ENCODE measurements around the gene TMCC1.
A peak's percentile ranks its signal among the peaks of the same experiment; 100 is the strongest.
"Not testable (repeated sequence)": the region's sequence is repeated elsewhere in the genome, so short reads cannot be mapped to it uniquely, and the experiment has no call there.

The TMCC1 gene

DNA sequence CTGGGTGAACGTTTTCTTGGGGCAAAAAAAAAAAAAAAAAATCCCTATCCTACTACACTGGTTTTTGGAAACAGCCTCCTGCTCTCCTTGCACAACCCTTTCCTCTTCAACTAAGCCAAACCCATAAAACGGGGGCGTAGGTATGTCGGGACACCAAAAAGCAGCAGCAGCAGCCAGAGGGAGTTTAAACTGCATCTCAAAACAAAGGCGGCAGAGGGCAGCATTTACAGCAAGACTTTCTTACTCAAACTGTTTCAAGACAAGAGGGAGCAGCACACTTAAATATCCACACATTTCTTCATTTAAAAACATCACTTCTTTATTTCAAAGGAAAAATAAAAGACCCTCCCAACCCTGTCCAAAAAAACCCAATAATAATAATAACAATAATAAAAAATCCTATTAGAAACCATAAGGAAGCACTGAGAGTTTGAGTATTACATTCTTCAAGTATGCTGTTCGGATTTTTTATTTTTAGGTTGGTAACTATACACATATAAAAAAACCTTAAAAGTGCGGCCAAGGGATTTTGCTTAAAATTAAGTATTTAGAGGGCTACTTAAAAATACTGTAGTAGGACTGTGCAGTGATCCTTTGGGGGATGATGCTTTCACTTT, 243.1 kb downstream of the TMCC1 start:
- DNase-seq (ENCODE audit: low read depth in 2 of 2): peak in 1 of 2 experiments; percentile 49

DNA sequence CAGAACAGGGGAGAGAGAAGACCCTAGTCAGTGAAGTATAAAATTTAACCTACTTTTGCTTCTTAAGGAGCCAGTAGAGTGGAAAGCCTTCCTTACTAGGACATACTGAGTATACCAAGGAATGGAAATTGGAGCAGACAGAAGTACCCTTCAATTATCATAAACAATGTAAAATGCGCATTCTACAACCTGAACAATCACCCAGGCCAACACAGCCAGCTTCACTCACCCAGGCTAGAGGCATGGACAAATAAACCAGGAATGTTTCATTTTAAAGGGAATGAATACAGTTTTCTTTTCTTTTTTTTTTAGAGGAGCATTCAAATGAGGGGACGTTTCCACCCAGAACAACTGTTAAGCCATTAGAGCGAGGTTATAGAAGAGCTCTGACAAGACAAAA, 245.1 kb downstream of the TMCC1 start:
- no peak for DNase-seq (ENCODE audit: low read depth in 2 of 2)

DNA sequence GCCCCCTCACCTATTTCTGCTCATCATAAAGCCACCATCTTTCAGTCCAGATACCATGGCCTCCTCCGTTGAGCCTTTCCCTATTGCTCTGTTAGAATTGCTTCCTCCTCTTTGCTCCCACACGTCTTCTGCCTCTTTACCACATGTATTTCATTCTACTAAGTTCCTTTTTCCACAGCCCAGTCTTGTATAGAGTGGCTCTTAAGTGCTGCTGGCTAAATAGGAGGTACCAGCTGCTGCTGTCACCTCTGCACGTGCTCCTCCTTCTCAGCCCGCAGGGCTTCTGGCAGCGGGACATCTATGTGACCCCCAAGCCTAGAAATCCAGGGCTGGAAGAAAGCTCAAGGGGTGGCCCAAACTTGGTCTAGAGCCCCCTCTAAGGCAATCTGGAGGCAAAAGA, 248.2 kb downstream of the TMCC1 start:
- no peak for DNase-seq (ENCODE audit: low read depth in 2 of 2)

DNA sequence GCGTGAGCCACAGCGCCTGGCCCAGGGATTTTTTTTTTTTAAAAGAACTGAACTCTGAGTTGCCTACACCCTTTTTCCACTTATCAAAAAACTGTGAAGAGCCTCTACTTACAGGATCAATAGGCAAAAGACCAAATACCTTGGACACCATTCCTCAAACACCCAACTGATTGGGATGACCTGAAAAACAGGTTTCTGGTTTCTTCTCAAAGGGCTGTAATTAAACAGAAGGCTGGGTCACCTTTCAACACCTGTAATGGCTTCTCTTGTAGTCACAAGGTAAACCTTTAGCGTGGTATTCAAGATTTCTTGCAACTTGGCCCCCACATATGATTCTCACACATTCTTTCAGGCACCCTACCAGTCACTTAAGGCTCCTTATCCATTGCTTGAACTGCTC, 248.7 kb downstream of the TMCC1 start:
- DNase-seq (ENCODE audit: low read depth in 2 of 2): no peak

DNA sequence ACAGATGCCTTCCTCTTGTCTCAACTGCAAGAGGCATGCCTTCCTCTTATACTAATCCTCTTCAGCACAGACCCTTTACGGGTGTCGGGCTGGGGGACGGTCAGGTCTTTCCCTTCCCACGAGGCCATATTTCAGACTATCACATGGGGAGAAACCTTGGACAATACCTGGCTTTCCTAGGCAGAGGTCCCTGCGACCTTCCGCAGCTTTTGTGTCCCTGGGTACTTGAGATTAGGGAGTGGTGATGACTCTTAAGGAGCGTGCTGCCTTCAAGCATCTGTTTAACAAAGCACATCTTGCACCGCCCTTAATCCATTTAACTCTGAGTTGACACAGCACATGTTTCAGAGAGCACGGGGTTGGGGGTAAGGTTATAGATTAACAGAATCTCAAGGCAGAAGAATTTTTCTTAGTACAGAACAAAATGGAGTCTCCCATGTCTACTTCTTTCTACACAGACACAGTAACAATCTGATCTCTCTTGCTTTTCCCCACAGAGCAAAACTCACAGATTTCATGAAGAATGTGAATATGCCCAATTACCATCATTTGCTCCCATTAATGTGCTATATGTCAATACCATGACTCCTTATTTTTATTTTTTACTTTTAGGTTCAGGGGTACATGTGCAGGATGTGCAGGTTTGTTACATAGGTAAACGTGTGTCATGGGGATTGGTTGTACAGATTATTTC, 251.8 kb downstream of the TMCC1 start:
- not testable (repeated sequence) for DNase-seq (ENCODE audit: low read depth in 2 of 2)

DNA sequence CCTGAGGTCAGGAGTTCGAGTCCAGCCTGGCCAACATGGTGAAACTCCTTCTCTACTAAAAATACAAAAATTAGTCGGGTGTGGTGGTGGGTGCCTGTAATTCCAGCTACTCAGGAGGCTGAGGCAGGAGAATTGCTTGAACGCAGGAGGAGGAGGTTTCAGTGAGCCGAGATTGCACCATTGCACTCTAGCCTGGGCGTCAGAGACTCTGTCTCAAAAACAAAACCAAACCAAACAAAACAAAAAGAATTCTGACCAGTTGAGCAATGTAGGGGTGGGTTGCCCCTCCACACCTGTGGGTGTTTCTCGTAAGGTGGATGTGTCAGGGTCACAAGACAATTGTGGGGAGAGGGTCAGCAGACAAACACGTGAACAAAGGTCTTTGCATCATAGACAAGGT, 252.5 kb downstream of the TMCC1 start:
- not testable (repeated sequence) for DNase-seq (ENCODE audit: low read depth in 2 of 2)

DNA sequence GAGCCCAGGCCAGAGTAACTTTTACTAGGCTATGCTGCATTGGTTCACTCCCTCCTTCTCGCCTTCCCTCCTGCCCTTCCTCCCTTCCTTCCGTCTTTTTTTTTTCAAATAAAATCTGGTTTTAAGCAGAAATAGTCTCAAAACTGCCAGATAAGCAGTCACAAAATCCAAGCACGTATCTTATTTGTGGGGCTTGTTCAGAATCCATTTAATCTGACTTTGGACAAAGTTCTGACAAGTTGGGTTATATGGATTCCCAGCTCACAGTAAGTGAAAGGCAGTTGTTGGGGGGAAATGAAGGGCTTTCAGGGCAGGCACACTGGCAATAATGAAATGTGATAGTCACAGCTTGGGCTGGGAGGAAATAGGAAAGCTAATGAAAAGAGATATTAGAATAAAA, 255.0 kb downstream of the TMCC1 start:
- DNase-seq (ENCODE audit: low read depth in 2 of 2): no peak

DNA sequence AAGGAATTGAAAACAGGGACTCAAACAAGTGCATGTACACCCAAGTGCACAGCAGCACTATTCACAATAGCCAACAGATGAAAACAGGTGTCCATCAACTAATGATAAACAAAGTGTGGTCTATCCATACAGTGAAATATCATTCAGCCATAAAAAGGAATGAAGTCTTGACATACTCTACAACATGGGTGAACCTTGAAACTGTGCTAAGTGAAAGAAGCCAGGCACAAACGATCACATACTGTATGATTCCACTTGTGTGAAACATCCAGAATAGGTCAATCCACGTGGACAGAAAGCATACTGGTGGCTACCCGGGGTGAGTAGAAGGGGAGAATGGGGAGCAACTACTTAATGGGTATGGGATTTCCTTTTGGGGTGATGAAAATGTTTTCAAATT, 257.4 kb downstream of the TMCC1 start:
- no peak for DNase-seq (ENCODE audit: low read depth in 2 of 2)

DNA sequence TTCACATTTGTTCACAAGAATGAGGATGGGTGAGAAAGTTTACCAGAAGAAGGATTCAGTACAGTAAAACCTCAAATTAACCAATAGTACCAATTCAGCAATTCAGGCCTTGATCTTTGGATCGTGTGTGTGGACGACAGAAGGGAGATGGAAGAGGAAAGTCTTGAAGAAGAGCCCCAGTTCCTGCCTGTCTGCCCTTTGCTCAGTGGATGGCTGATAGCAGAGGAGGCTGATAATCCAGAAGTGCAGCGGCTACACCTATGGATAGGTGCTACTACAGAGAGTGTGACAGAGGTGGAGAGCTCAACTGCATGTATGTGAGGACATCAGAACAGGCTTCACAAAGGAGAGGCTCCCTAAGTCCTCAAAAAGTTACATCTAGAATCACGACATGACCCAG, 257.9 kb downstream of the TMCC1 start:
- no peak for DNase-seq (ENCODE audit: low read depth in 2 of 2)

DNA sequence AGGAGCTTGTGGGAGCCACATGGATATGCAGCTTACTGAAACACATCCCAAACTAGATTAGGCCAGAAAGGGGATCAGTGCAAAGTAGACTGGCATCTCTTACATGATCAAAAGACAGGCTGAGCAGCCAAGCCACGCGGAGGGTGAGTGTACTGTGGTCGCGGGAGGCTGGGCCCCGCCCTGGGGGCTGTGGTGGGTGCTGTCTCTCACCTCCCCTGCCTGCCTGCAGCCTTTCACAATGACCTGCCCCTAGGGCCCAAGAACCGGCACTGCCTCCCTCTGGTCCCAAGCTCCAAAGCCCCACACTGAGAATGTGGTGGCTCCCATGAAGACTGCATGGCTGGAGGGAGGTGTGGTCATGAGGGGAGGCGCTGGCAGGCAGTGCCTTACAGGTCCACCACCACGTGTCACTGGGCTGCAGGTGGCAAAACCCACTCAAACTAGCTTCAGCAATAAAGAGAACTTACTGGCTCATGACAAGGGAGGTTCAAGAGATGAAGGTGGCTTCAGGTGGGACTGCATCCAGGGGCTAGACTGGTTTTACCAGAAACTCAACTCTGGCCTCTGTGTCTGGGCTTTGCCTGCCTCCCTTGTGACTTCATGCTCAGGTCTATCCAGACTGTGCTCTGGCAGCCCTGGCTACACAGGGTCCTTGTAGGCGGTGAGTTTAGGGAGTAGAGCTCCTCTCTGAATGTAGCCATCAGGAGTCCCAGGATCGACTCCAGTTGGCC, 259.6 kb downstream of the TMCC1 start:
- no peak for DNase-seq (ENCODE audit: low read depth in 2 of 2)

DNA sequence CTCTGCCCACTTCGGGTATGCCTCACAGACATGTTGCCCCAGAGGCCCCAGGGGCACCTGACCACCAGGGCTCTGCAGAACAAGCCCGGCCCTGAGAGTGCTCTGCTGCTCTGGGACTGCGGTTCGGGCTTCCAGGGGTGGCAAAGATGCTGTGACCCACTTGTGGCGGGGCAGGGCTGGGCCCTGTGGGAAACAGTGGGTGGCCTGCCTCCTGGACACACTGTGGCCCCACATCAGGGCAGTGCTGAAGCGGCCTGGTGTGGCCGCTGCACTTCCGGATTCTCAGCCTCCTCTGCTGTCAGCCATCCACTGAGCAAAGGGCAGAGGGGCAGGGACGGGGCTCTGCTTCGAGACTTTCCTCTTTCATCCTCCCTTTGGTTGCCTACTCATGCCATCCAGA, 260.5 kb downstream of the TMCC1 start:
- DNase-seq (ENCODE audit: low read depth in 2 of 2): no peak

DNA sequence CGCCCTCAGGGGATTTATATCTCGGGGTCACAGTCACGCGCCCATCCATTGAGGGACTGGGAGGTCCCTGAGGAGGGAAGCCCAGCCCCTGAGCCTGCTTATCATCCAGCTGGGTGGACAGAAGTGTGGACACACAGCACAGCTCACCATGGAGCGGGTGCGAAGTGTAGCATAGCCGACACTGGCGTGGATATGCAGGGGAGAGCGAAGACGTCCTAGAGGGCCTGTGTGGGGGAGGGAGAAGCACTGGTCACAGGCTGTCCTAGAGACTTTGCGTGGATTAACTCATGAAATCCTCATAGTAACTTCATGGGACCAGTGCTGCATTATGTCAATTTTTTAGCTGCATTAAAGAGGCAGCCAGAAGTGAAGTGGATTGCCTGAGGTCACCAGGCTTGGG, 261.0 kb downstream of the TMCC1 start:
- DNase-seq (ENCODE audit: low read depth in 2 of 2): no peak

DNA sequence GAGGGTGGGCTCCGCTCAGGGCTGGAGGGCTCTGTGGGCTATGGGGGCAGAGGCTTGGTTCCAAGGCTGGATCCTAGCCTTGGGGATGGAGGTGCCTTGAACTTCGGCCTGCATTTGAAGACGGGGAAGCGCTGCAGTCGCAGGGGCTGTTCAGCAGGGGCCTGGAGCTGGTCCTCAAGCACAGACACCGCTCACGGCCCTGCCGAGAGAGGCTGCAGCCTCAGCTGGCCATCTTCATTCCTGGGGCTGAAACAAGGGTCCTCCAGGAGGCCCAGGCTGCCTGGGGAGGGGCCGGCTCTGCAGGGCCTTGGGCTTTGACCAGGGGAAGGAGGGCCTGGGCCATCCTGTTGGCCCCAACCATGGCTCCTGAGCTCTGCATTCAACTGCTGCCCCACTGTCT, 261.5 kb downstream of the TMCC1 start:
- no peak for DNase-seq (ENCODE audit: low read depth in 2 of 2)

DNA sequence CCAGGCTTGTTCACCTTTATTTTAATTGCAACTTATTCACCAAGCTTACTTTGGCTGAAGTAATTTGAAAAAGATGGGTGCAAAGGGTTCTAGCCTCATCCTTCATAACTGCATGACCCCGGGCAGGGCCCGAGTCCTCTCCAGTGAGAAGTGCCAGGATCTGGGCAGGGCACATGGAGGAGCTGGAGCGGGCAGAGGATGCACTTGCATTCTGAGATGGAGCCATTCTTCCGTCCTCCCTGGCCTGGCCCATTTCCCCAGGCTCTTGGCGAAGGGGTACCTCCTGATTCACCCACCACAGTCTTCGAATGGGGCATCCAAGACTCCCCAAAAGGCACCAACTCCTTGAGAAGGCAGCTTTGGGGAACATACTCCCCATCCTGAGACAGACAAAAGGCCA, 264.5 kb downstream of the TMCC1 start:
- no peak for DNase-seq (ENCODE audit: low read depth in 2 of 2)

DNA sequence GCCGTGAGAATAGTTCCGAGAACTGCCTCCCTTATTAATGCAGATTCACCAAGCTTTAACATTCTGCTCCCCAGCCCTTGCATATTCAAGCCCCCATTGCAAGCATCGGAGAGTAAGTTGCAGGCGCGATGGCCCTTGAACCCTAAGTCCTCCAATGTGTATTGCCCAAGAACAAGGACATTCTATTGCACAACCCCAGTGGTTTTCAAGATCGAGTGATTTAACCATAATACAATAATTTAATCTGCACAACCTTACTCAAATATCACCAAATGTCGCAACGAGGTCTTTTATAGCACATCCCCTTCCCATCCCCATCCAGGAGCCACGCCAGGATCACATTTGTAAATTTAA, 265.4 kb downstream of the TMCC1 start:
- DNase-seq (ENCODE audit: low read depth in 2 of 2): no peak

DNA sequence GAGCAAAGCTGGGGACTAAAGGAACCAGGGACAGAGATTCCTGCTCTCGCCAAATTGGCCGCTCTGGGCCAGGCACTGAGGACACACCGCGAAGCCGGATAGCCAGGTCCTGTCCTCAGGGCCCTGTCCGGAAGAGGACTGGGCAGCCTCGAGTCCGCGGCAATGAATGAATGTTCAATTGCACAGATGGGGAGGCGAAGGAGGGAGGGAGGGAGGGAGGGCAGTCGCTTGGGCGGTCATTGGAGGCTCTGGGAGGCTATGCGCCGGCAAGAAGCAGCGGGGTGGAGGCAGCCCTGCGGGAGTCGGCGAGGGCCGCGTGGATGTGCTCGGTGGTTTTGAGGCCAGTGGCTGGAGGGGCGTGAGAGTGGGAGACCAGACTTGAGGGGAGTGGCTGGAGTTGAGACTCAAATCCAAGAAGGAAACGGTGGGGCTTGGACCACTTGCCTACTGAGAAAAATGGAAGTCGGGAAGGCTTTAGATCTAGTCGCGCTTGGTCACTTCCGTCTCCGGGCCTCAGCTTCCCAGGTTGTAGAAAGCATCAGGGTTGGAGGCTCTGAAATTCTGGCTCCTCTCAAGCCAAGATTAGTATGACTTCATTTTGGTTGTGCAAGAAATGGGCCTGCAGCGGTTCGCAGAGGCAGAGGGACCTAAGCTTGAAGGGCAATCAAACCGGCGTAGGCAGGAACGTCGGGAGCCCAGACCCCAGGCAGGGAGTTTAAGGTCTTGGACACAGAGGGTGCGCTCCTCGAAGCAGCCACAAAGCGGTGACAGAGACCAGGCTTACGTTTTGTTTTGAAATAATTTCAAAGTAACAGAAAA, 266.0 kb downstream of the TMCC1 start:
- DNase-seq (ENCODE audit: low read depth in 2 of 2): peak; percentile 49 to 50

DNA sequence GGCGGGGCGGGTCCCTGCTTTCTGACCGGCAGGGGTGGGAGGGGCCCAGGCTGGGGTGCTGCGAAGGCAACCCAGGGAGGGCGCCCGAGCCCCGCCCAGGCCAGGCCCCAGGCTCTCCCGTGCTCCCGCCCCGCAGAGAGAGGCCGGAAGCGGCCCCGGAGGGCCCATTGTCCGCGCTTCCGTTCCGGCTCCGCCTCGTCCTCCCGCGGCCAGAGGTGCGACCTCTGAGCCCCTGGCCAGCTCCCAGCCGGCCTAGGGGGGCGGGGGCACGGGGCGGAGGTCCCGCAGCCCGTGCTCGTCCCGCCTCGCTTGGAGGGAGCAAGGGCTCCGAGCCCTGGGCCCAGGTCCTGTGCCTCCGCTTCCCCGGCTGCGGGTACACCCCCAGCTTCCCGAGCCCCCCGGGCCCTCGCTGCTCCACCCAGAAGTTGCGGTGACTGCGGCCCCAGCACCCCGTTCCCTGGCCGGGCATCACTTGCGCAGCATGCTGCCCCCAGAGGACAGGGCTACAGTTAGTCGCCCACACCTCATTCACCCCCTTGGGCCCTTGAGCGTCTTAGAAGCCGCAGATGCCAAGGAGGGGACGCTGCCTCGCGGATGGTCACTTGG, 266.7 kb downstream of the TMCC1 start:
- peak in 1 of 2 experiments; percentile 30 for DNase-seq (ENCODE audit: low read depth in 2 of 2)

DNA sequence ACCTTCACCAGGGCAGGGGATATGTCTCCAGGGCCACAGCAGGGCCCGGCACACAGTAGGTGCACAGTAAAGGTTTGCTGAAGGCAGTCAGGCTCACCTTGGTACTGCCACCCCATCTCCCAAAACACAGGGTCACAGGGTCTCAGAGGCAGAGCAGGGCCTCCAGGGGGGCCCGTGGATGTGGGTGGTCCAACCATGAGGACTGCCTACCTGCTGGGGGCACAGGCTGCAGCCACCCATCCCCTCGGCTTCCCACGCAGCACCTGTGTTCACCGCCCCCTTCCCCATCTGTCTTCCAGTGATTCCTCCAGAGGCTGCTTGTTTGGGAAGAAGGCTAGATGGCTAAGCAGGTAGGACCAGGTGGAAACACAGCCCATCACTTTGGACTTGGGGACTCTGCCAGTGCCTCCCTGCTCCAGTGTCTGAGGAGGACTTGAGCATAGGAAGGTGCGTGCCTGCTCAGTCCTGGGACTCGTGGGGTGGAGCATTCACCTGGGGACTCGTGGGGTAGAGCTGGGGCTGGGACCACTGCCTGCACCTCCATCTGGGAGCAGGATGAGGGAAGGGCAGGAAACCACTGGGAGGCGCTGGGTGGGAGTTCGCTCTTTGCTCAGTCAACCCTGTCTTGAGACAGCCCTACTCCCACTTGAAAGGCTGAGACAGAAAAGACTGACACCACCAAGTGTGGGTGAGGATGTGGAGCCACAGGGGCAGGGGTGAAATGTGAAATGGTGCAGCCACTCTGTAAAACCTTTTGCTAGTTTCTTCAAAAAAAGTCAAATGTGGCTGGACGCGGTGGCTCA, 268.2 kb downstream of the TMCC1 start:
- DNase-seq (ENCODE audit: low read depth in 2 of 2): no peak

DNA sequence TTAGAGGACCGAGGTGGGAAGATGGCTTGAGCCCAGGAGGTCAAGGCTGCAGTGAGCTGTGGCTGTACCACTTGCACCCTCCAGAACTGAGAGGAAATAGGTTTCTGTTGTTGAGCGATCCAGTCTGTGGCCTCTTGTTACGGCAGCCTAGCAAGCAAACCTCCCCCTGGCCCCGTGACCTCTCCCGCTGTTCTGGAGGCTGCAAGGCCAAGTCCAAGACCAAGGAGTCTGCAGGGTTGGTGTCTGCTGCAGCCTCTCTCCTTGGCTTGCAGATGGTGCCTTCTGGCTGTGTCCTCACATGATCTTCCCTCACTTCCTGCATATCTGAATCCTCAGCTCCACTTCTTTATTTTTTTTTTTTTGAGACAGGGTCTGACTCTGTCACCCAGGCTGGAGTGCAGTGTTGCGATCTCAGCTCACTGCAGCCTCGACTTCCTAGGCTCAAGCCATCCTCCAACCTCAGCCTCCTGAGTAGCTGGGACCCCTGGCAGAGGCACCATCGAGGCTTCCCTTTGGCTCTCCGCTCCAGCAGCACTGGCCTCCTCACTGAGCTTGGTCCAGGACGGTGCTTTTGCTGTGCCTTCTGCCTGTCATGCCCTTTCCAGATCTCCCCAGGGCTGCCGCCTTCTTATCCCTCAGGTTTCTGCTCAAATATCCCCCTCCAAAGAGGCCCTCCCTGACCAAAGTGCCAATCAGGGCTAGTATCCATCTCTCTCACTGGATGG, 269.0 kb downstream of the TMCC1 start:
- no peak for DNase-seq (ENCODE audit: low read depth in 2 of 2)

DNA sequence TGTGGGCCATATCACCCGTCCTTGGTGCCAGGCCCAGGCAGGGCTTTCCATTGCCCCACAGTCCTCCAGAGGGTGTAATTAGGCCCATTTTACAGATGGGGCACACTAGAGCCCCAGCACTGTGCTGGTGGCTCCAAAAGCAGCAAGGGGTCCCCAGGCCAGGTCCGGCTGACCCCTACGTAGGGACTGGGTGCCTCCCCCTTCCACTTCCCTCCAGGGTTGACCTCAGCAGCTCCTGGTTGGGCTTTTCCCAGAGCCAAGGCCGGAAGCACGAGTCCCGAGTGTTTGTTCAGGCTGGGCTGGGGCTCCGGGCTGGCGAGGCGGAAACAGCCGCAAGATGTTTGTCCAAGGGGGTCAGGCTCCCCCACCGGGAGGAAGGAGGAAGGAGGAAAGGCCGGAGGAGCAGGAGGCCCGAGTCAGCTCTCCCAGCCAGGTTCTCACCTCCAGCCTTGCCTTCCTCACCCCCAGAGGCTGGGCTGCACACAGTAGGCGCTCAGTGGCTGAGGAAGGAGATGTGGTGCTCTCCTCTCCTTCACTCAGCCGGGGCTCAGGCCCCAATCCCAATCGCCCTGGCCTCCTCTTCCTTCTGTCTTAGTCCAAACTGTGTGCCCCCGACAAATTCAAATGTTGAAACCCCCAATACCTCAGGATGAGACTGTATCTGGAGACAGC, 269.9 kb downstream of the TMCC1 start:
- DNase-seq (ENCODE audit: low read depth in 2 of 2): no peak
